ENCODE data around the gene CSNK1G1. TPM values are rescaled to one million over a fixed set of nuclear protein-coding genes. Genes with fewer than 3 reads are reported as not detected.

CSNK1G1 gene
- total RNA-seq, 1 experiment from 2014 or later = 19.6 TPM

- Histone ChIP-seq H3K4me3 (no peak overlapping the region), H3K4me1 (replicated peaks; ENCODE audit: insufficient read depth) (no peaks in the 10 kb centered on the region), H3K36me3 (ENCODE audit: low read depth) (no peaks in the 10 kb centered on the region), H3K27ac (no peak overlapping the region), H2AFZ (no peak overlapping the region), H3K9me2 (ENCODE audit: insufficient read depth) (no peaks in the 10 kb centered on the region), H3F3A (ENCODE audit: insufficient read depth, low read depth) (no peaks in the 10 kb centered on the region), H4K20me1 (ENCODE audit: insufficient read depth) (no peaks in the 10 kb centered on the region), H3K79me2 (ENCODE audit: low read depth) (no peaks in the 10 kb centered on the region), H3K9me3 (ENCODE audit: insufficient read depth, low read depth) (no peaks in the 10 kb centered on the region), H3K4me2 (no peak overlapping the region), H3K27me3 (ENCODE audit: insufficient read depth, low read depth) (no peaks in the 10 kb centered on the region)
- POLR2A ChIA-PET (ENCODE audit: unreplicated experiment) = no interaction called here
- no TSS peak for BruUV-seq (replicated peaks)
- DNase-seq = no peak
- CTCF ChIA-PET = no interaction called here
- intact Hi-C loops (cut with micrococcal nuclease; ENCODE audit: unreplicated experiment) = no loop called here
- TF ChIP-seq CTCF (conservative IDR thresholded peaks at IDR 0.05) (no peak), EZH2 (IDR thresholded peaks at IDR 0.05; ENCODE audit: low read depth) (no peak)
Observed at GRCh38 chr15:64127521-64128270, 228.3 kb downstream of the CSNK1G1 start.

GRCh38 chr15:64125978-64126377 is 230.0 kb downstream of the CSNK1G1 start:
- no peaks in the 10 kb centered on the region for H3K79me2 ChIP-seq (ENCODE audit: low read depth)
- no TSS peak for BruUV-seq (replicated peaks)
- H3K4me3 ChIP-seq = no peak overlapping the region

GRCh38 chr15:64122936-64123351 is 233.0 kb downstream of the CSNK1G1 start:
- BruUV-seq (replicated peaks) = no TSS peak
- H2AFZ ChIP-seq = no peak overlapping the region

More at GRCh38 chr15:64125978-64126377, 230.0 kb downstream of the CSNK1G1 start:
- H3K27me3 ChIP-seq (ENCODE audit: insufficient read depth, low read depth) = no peaks in the 10 kb centered on the region
- H3K4me1 ChIP-seq (replicated peaks; ENCODE audit: insufficient read depth) = no peaks in the 10 kb centered on the region
- no peak for TF ChIP-seq CTCF (conservative IDR thresholded peaks at IDR 0.05)
- no peak for TF ChIP-seq EZH2 (IDR thresholded peaks at IDR 0.05; ENCODE audit: low read depth)
- H3K9me3 ChIP-seq (ENCODE audit: insufficient read depth, low read depth) = no peaks in the 10 kb centered on the region
- H4K20me1 ChIP-seq (ENCODE audit: insufficient read depth) = no peaks in the 10 kb centered on the region
- intact Hi-C loops (cut with micrococcal nuclease; ENCODE audit: unreplicated experiment) = no loop called here
- H3K9me2 ChIP-seq (ENCODE audit: insufficient read depth) = no peaks in the 10 kb centered on the region
- no peaks in the 10 kb centered on the region for H3K36me3 ChIP-seq (ENCODE audit: low read depth)
- H2AFZ ChIP-seq = no peak overlapping the region
- no peaks in the 10 kb centered on the region for H3F3A ChIP-seq (ENCODE audit: insufficient read depth, low read depth)
- ChIA-PET CTCF (no interaction called here), POLR2A (ENCODE audit: unreplicated experiment) (interaction anchor here (0.9 kb wide), 1 partner anchor 475 kb away, joined by 6 read pairs; no protein-coding TSS in a partner anchor)
- no peak overlapping the region for H3K27ac ChIP-seq
- H3K4me2 ChIP-seq = no peak overlapping the region
- DNase-seq = no peak

More at GRCh38 chr15:64122936-64123351, 233.0 kb downstream of the CSNK1G1 start:
- H3K4me2 ChIP-seq = no peak overlapping the region
- H3F3A ChIP-seq (ENCODE audit: insufficient read depth, low read depth) = no peaks in the 10 kb centered on the region
- DNase-seq = no peak
- H3K79me2 ChIP-seq (ENCODE audit: low read depth) = no peaks in the 10 kb centered on the region
- intact Hi-C loops (cut with micrococcal nuclease; ENCODE audit: unreplicated experiment) = no loop called here
- no peaks in the 10 kb centered on the region for H3K4me1 ChIP-seq (replicated peaks; ENCODE audit: insufficient read depth)
- no peaks in the 10 kb centered on the region for H3K9me2 ChIP-seq (ENCODE audit: insufficient read depth)
- TF ChIP-seq EZH2 (IDR thresholded peaks at IDR 0.05; ENCODE audit: low read depth) (no peak), CTCF (conservative IDR thresholded peaks at IDR 0.05) (no peak)
- no peaks in the 10 kb centered on the region for H3K27me3 ChIP-seq (ENCODE audit: insufficient read depth, low read depth)
- no peak overlapping the region for H3K4me3 ChIP-seq
- no peak overlapping the region for H3K27ac ChIP-seq
- H3K36me3 ChIP-seq (ENCODE audit: low read depth) = no peaks in the 10 kb centered on the region; the same call in 1 of the 2 replicates
- CTCF ChIA-PET = no interaction called here
- no peaks in the 10 kb centered on the region for H4K20me1 ChIP-seq (ENCODE audit: insufficient read depth)
- POLR2A ChIA-PET (ENCODE audit: unreplicated experiment) = interaction anchor here (0.5 kb wide), 1 partner anchor 895 kb away, joined by 4 read pairs; no protein-coding TSS in a partner anchor
- no peaks in the 10 kb centered on the region for H3K9me3 ChIP-seq (ENCODE audit: insufficient read depth, low read depth)
